Measurements from ENCODE around the gene LRRC4C.
"Not testable (repeated sequence)": the region's sequence is repeated elsewhere in the genome, so short reads cannot be mapped to it uniquely, and the experiment has no call there.

LRRC4C gene

GRCh38 chr11:40537734-40538133, 921.7 kb downstream of the LRRC4C start:
- H3K27me3 ChIP-seq (ENCODE audit: control insufficient read depth, insufficient read depth, low read length, poor library complexity, severe bottlenecking) = no peaks in the 10 kb centered on the region
- 68 to 91% methylated on average over 2 to 3 of the region's 3 CpGs for WGBS, 2 experiments
- no peaks in the 10 kb centered on the region for H3K4me1 ChIP-seq (ENCODE audit: control insufficient read depth, insufficient read depth, low read length)
- H3K27ac ChIP-seq (ENCODE audit: insufficient read depth, low read depth, low read length, poor library complexity, severe bottlenecking) = no peak overlapping the region
- no peak overlapping the region for H3K4me3 ChIP-seq (ENCODE audit: insufficient read depth, low read depth, low read length)
- H3K9me3 ChIP-seq (ENCODE audit: control insufficient read depth, low read length) = no peaks in the 10 kb centered on the region
- no peaks in the 10 kb centered on the region for H3K36me3 ChIP-seq (ENCODE audit: control insufficient read depth, insufficient read depth, low read length)

- H3K9me3 ChIP-seq (ENCODE audit: control insufficient read depth, low read length); H3K4me1 ChIP-seq (ENCODE audit: control insufficient read depth, insufficient read depth, low read length); H3K27me3 ChIP-seq (ENCODE audit: control insufficient read depth, insufficient read depth, low read length, poor library complexity, severe bottlenecking); H3K4me3 ChIP-seq (ENCODE audit: insufficient read depth, low read depth, low read length); H3K36me3 ChIP-seq (ENCODE audit: control insufficient read depth, insufficient read depth, low read length); H3K27ac ChIP-seq (ENCODE audit: insufficient read depth, low read depth, low read length, poor library complexity, severe bottlenecking): not testable (repeated sequence)
- 94% methylated on average over 5 to 6 of the region's 6 CpGs for WGBS, 2 experiments
These were observed 937.4 kb downstream of the LRRC4C start for GRCh38 chr11:40522080-40522479.

GRCh38 chr11:40517122-40517521, 942.3 kb downstream of the LRRC4C start:
- Histone ChIP-seq H3K4me1 (ENCODE audit: control insufficient read depth, insufficient read depth, low read length) (no peaks in the 10 kb centered on the region), H3K36me3 (ENCODE audit: control insufficient read depth, insufficient read depth, low read length) (no peaks in the 10 kb centered on the region), H3K9me3 (ENCODE audit: control insufficient read depth, low read length) (no peaks in the 10 kb centered on the region), H3K27ac (ENCODE audit: insufficient read depth, low read depth, low read length, poor library complexity, severe bottlenecking) (no peak overlapping the region), H3K27me3 (ENCODE audit: control insufficient read depth, insufficient read depth, low read length, poor library complexity, severe bottlenecking) (no peaks in the 10 kb centered on the region), H3K4me3 (ENCODE audit: insufficient read depth, low read depth, low read length) (no peak overlapping the region)
- WGBS, 2 experiments = 96 to 97% methylated on average over 2 of the region's 3 CpGs

GRCh38 chr11:40514124-40514523, 945.3 kb downstream of the LRRC4C start:
- no peaks in the 10 kb centered on the region for H3K4me1 ChIP-seq (ENCODE audit: control insufficient read depth, insufficient read depth, low read length)
- no CpG with 5 or more reads among the region's 1 CpG for WGBS, 2 experiments
- no peaks in the 10 kb centered on the region for H3K27me3 ChIP-seq (ENCODE audit: control insufficient read depth, insufficient read depth, low read length, poor library complexity, severe bottlenecking)

DNA sequence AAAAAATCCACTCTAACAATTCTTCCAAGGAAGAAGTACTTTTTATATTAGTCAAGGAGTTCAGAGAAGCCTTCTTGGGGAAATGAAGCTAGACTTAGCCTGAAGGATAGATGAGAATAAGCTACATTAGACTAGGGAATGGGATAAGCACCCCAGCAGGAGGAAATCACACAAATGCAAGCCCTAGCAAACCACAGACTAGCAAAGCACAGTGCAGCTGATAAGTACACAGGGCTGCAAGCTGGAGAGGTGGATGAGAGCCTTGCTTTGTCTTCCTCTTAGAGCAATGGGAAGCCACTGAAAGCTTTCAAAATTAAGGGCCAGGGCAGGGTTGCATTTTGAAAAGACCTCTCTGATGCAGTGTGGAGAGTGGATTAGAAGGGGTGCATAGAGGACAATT, 946.2 kb downstream of the LRRC4C start:
- no peaks in the 10 kb centered on the region for H3K27me3 ChIP-seq (ENCODE audit: control insufficient read depth, insufficient read depth, low read length, poor library complexity, severe bottlenecking)

More at GRCh38 chr11:40514124-40514523, 945.3 kb downstream of the LRRC4C start:
- no peak overlapping the region for H3K4me3 ChIP-seq (ENCODE audit: insufficient read depth, low read depth, low read length)
- no peaks in the 10 kb centered on the region for H3K36me3 ChIP-seq (ENCODE audit: control insufficient read depth, insufficient read depth, low read length)
- no peak overlapping the region for H3K27ac ChIP-seq (ENCODE audit: insufficient read depth, low read depth, low read length, poor library complexity, severe bottlenecking)
- H3K9me3 ChIP-seq (ENCODE audit: control insufficient read depth, low read length) = no peaks in the 10 kb centered on the region

GRCh38 chr11:40508303-40508702, 951.1 kb downstream of the LRRC4C start:
- Histone ChIP-seq H3K27ac (ENCODE audit: insufficient read depth, low read depth, low read length, poor library complexity, severe bottlenecking) (no peak overlapping the region), H3K36me3 (ENCODE audit: control insufficient read depth, insufficient read depth, low read length) (no peaks in the 10 kb centered on the region), H3K4me3 (ENCODE audit: insufficient read depth, low read depth, low read length) (no peak overlapping the region), H3K4me1 (ENCODE audit: control insufficient read depth, insufficient read depth, low read length) (no peaks in the 10 kb centered on the region), H3K9me3 (ENCODE audit: control insufficient read depth, low read length) (no peaks in the 10 kb centered on the region), H3K27me3 (ENCODE audit: control insufficient read depth, insufficient read depth, low read length, poor library complexity, severe bottlenecking) (no peaks in the 10 kb centered on the region)

More for the DNA sequence above, 946.2 kb downstream of the LRRC4C start:
- Histone ChIP-seq H3K36me3 (ENCODE audit: control insufficient read depth, insufficient read depth, low read length) (no peaks in the 10 kb centered on the region), H3K4me3 (ENCODE audit: insufficient read depth, low read depth, low read length) (no peak overlapping the region), H3K27ac (ENCODE audit: insufficient read depth, low read depth, low read length, poor library complexity, severe bottlenecking) (no peak overlapping the region), H3K9me3 (ENCODE audit: control insufficient read depth, low read length) (no peaks in the 10 kb centered on the region), H3K4me1 (ENCODE audit: control insufficient read depth, insufficient read depth, low read length) (no peaks in the 10 kb centered on the region)

DNA sequence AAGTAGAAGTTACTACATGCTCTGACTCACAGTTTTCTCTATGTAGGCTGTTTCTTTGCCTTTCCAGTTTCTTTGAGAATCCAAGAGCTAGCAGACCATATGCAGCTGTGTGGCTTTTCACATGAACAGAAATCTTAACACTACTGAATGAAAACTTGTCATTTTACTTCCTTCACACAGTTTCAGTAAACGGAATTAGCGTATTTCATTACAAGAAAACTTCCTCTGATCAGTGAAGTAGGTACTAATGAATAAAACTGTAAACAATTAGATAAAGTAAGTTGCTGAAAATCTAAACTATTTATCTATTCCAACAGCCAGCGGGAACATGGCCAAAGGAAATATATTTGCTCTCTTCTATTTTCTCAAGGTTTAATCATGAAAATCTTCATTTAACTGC, 953.2 kb downstream of the LRRC4C start:
- no peaks in the 10 kb centered on the region for H3K36me3 ChIP-seq (ENCODE audit: control insufficient read depth, insufficient read depth, low read length)
- no peaks in the 10 kb centered on the region for H3K4me1 ChIP-seq (ENCODE audit: control insufficient read depth, insufficient read depth, low read length)
- H3K9me3 ChIP-seq (ENCODE audit: control insufficient read depth, low read length) = no peaks in the 10 kb centered on the region
- no peak overlapping the region for H3K27ac ChIP-seq (ENCODE audit: insufficient read depth, low read depth, low read length, poor library complexity, severe bottlenecking)
- 90 to 100% methylated on average over 1 to 2 of the region's 3 CpGs for WGBS, 2 experiments
- no peak overlapping the region for H3K4me3 ChIP-seq (ENCODE audit: insufficient read depth, low read depth, low read length)
- H3K27me3 ChIP-seq (ENCODE audit: control insufficient read depth, insufficient read depth, low read length, poor library complexity, severe bottlenecking) = no peaks in the 10 kb centered on the region

DNA sequence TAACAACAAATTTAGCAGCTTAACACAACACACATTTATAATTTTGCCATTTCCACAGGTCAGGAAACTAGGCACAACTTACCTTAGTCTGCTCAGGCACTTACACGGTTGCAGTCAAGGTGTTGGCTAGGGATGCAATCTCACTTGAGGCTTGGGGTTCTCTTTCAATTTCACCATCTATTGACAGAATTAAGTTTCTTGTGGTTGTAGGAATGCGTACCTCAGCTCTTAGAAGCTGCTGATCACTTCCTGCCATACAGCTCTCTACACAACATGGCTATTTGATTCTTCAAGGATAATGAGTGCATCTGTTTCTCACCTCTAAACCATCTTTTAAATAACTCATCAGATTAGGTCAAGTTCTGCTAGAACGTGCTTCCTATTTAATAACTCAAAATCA, 968.1 kb downstream of the LRRC4C start:
- 95 to 100% methylated on average over 2 to 3 of the region's 3 CpGs for WGBS, 2 experiments
- H3K27ac ChIP-seq (ENCODE audit: insufficient read depth, low read depth, low read length, poor library complexity, severe bottlenecking) = no peak overlapping the region
- H3K4me3 ChIP-seq (ENCODE audit: insufficient read depth, low read depth, low read length) = no peak overlapping the region
- H3K27me3 ChIP-seq (ENCODE audit: control insufficient read depth, insufficient read depth, low read length, poor library complexity, severe bottlenecking) = no peaks in the 10 kb centered on the region
- H3K4me1 ChIP-seq (ENCODE audit: control insufficient read depth, insufficient read depth, low read length) = no peaks in the 10 kb centered on the region
- H3K36me3 ChIP-seq (ENCODE audit: control insufficient read depth, insufficient read depth, low read length) = no peaks in the 10 kb centered on the region
- H3K9me3 ChIP-seq (ENCODE audit: control insufficient read depth, low read length) = no peaks in the 10 kb centered on the region

GRCh38 chr11:40467771-40468170, 991.7 kb downstream of the LRRC4C start:
- no peaks in the 10 kb centered on the region for H3K9me3 ChIP-seq (ENCODE audit: control insufficient read depth, low read length)
- no peak overlapping the region for H3K27ac ChIP-seq (ENCODE audit: insufficient read depth, low read depth, low read length, poor library complexity, severe bottlenecking)
- H3K4me1 ChIP-seq (ENCODE audit: control insufficient read depth, insufficient read depth, low read length) = no peaks in the 10 kb centered on the region
- H3K36me3 ChIP-seq (ENCODE audit: control insufficient read depth, insufficient read depth, low read length) = no peaks in the 10 kb centered on the region
- 100% methylated on average over 1 of the region's 1 CpG for WGBS, 2 experiments
- no peaks in the 10 kb centered on the region for H3K27me3 ChIP-seq (ENCODE audit: control insufficient read depth, insufficient read depth, low read length, poor library complexity, severe bottlenecking)
- no peak overlapping the region for H3K4me3 ChIP-seq (ENCODE audit: insufficient read depth, low read depth, low read length)

- no peak overlapping the region for H3K27ac ChIP-seq (ENCODE audit: insufficient read depth, low read depth, low read length, poor library complexity, severe bottlenecking)
- WGBS, 2 experiments = 80 to 91% methylated on average over 4 of the region's 4 CpGs
- no peaks in the 10 kb centered on the region for H3K9me3 ChIP-seq (ENCODE audit: control insufficient read depth, low read length)
- no peaks in the 10 kb centered on the region for H3K36me3 ChIP-seq (ENCODE audit: control insufficient read depth, insufficient read depth, low read length)
- H3K27me3 ChIP-seq (ENCODE audit: control insufficient read depth, insufficient read depth, low read length, poor library complexity, severe bottlenecking) = no peaks in the 10 kb centered on the region
- no peak overlapping the region for H3K4me3 ChIP-seq (ENCODE audit: insufficient read depth, low read depth, low read length)
- no peaks in the 10 kb centered on the region for H3K4me1 ChIP-seq (ENCODE audit: control insufficient read depth, insufficient read depth, low read length)
These were observed 1014.1 kb downstream of the LRRC4C start for GRCh38 chr11:40445391-40445790.

DNA sequence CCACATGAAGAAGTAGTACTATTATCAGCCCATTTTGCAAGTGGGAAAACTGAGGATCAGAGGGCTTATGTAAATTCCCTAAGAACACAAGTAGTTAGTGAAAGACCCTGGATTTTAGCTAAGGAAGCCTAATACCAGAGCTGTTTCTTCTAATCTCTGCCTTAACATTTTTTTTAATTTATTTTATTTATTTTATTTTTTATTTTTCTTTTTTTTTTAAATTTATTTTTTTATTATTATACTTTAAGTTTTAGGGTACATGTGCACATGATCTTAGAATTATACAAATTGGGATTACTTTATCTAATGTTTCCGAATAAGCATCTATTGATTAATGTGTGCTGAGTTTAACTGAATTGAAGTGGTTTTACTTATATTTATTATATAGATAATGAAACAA, 1015.3 kb downstream of the LRRC4C start:
- no CpG with 5 or more reads among the region's 1 CpG for WGBS, 2 experiments

More for the DNA sequence above, 1015.3 kb downstream of the LRRC4C start:
- H3K9me3 ChIP-seq (ENCODE audit: control insufficient read depth, low read length) = no peaks in the 10 kb centered on the region
- H3K27me3 ChIP-seq (ENCODE audit: control insufficient read depth, insufficient read depth, low read length, poor library complexity, severe bottlenecking) = no peaks in the 10 kb centered on the region
- H3K36me3 ChIP-seq (ENCODE audit: control insufficient read depth, insufficient read depth, low read length) = no peaks in the 10 kb centered on the region
- H3K4me1 ChIP-seq (ENCODE audit: control insufficient read depth, insufficient read depth, low read length) = no peaks in the 10 kb centered on the region
- no peak overlapping the region for H3K27ac ChIP-seq (ENCODE audit: insufficient read depth, low read depth, low read length, poor library complexity, severe bottlenecking)
- no peak overlapping the region for H3K4me3 ChIP-seq (ENCODE audit: insufficient read depth, low read depth, low read length)
